Astrocyte (in vitro differentiated cells and primary cell): ENCODE measurements around the gene ELMO1.

Experiments used
- CTCF ChIP-seq: IDR thresholded peaks from 2 replicates; pipeline ENCODE4 v1.5.1; 2011; ENCODE audit warnings: low read depth, mild to moderate bottlenecking, inconsistent platforms, low read length, moderate library complexity; ENCODE audit not compliant: insufficient read depth
- EZH2 ChIP-seq: IDR thresholded peaks from 2 replicates; pipeline ENCODE4 v1.6.1; 2012; ENCODE audit warnings: mild to moderate bottlenecking, low read length, inconsistent platforms; ENCODE audit not compliant: insufficient read depth

- TF ChIP-seq CTCF (no peak), EZH2 (no peak)
These were observed 39.6 kb upstream of the ELMO1 start for GRCh38 chr7:37488163-37488764.
